ENCODE measurements around the gene EIF5B.

DNA sequence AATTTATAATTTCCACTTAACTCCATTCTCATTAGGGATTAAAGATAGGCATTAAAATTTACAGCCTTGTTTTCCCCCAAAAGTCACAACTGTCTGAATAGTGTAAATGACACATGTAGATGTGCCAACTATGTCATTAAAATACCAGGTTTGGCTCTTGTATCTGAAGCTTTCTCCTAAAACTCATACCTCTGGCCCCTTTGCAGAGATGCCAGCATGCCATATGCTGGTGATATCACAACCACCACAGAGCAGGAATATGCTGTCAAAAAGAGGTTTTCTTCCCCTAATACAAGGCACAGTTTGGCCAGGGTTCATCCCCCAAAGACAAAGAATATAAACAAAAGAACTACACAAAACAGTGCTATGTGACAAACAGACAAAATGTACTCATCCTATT, 87.2 kb downstream of the EIF5B start:
- TF ChIP-seq, protein P1, sequence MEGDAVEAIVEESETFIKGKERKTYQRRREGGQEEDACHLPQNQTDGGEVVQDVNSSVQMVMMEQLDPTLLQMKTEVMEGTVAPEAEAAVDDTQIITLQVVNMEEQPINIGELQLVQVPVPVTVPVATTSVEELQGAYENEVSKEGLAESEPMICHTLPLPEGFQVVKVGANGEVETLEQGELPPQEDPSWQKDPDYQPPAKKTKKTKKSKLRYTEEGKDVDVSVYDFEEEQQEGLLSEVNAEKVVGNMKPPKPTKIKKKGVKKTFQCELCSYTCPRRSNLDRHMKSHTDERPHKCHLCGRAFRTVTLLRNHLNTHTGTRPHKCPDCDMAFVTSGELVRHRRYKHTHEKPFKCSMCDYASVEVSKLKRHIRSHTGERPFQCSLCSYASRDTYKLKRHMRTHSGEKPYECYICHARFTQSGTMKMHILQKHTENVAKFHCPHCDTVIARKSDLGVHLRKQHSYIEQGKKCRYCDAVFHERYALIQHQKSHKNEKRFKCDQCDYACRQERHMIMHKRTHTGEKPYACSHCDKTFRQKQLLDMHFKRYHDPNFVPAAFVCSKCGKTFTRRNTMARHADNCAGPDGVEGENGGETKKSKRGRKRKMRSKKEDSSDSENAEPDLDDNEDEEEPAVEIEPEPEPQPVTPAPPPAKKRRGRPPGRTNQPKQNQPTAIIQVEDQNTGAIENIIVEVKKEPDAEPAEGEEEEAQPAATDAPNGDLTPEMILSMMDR (IDR thresholded peaks at IDR 0.05; ENCODE audit: low read length): no peak
- no peak for TF ChIP-seq EZH2 (IDR thresholded peaks at IDR 0.05; ENCODE audit: borderline replicate concordance, low read length)
